HG02884 (cell line): ENCODE measurements around the gene CCM2L.

Experiments
- ATAC-seq: cut with Tn5 transposase; IDR thresholded peaks from one replicate; pipeline ENCODE4 v1.9.1; 2021; ENCODE audit warnings: mild to moderate bottlenecking, moderate library complexity; ENCODE audit not compliant: unreplicated experiment

Gene CCM2L

GRCh38 chr20:32010101-32010500, at the start of gene CCM2L:
CCM2L (plus strand) TSS chr20:32010438; CDS start chr20:32010455, 17 bp downstream.
- ATAC-seq: no peak

GRCh38 chr20:31962761-31963160, 47.5 kb upstream of the CCM2L start:
- no peak for ATAC-seq

GRCh38 chr20:31963889-31964288, 46.3 kb upstream of the CCM2L start:
- ATAC-seq: no peak

- no peak for ATAC-seq
Measured at GRCh38 chr20:31966991-31967655, 43.1 kb upstream of the CCM2L start.

GRCh38 chr20:31967830-31968249, 42.4 kb upstream of the CCM2L start, which contains the start of gene XKR7:
XKR7 (plus strand) TSS chr20:31968151; CDS start chr20:31968176, 25 bp downstream.
- ATAC-seq: no peak

GRCh38 chr20:31968291-31969126, 41.7 kb upstream of the CCM2L start:
- no peak for ATAC-seq

- no peak for ATAC-seq
Measured at GRCh38 chr20:31969991-31970390, 40.2 kb upstream of the CCM2L start.

GRCh38 chr20:31972471-31973021, 37.7 kb upstream of the CCM2L start:
- ATAC-seq: no peak

GRCh38 chr20:31974296-31974695, 35.9 kb upstream of the CCM2L start:
- ATAC-seq: no peak

GRCh38 chr20:31974951-31975487, 35.2 kb upstream of the CCM2L start:
- ATAC-seq: no peak

- ATAC-seq: no peak
Measured at GRCh38 chr20:31975874-31976273, 34.4 kb upstream of the CCM2L start.

- ATAC-seq: no peak
Measured at GRCh38 chr20:31977080-31977479, 33.2 kb upstream of the CCM2L start.

GRCh38 chr20:31979713-31980426, 30.4 kb upstream of the CCM2L start:
- no peak for ATAC-seq

- no peak for ATAC-seq
Measured at GRCh38 chr20:31981784-31982183, 28.5 kb upstream of the CCM2L start.

GRCh38 chr20:31984981-31985471, 25.2 kb upstream of the CCM2L start:
- no peak for ATAC-seq

GRCh38 chr20:31987744-31988143, 22.5 kb upstream of the CCM2L start:
- no peak for ATAC-seq

- ATAC-seq: no peak
Measured at GRCh38 chr20:31988430-31989015, 21.7 kb upstream of the CCM2L start.

- ATAC-seq: no peak
Measured at GRCh38 chr20:31989030-31989645, 21.1 kb upstream of the CCM2L start.

- ATAC-seq: no peak
Measured at GRCh38 chr20:31990641-31991338, 19.4 kb upstream of the CCM2L start.
